GM18861 (cell line): ENCODE measurements around the gene MT1A.

Experiments
- ATAC-seq: cut with Tn5 transposase; IDR thresholded peaks from one replicate; pipeline ENCODE4 v1.9.1; 2021; ENCODE audit not compliant: unreplicated experiment

The MT1A gene

GRCh38 chr16:56675685-56676210, 37.3 kb downstream of the MT1A start:
- no peak for ATAC-seq

GRCh38 chr16:56677474-56677873, 39.0 kb downstream of the MT1A start:
- no peak for ATAC-seq

- ATAC-seq, result no peak
Measured at GRCh38 chr16:56679078-56679730, 40.7 kb downstream of the MT1A start.

- no peak for ATAC-seq
Measured at GRCh38 chr16:56679818-56680217, 41.4 kb downstream of the MT1A start.

- peak; percentile 96 for ATAC-seq
Measured at GRCh38 chr16:56681939-56682702, 43.7 kb downstream of the MT1A start, which contains the start of gene MT1X. MT1X (plus strand) TSS chr16:56682470; CDS start chr16:56682541, 71 bp downstream.

GRCh38 chr16:56682703-56683397, 44.4 kb downstream of the MT1A start:
- no peak for ATAC-seq

- ATAC-seq, result no peak
Measured at GRCh38 chr16:56683424-56684172, 45.1 kb downstream of the MT1A start.

GRCh38 chr16:56684256-56684925, 45.9 kb downstream of the MT1A start:
- ATAC-seq, result no peak

GRCh38 chr16:56684926-56685590, 46.6 kb downstream of the MT1A start:
- ATAC-seq, result no peak

- ATAC-seq, result no peak
Measured at GRCh38 chr16:56686758-56687157, 48.3 kb downstream of the MT1A start.

- no peak for ATAC-seq
Measured at GRCh38 chr16:56688762-56689161, 50.3 kb downstream of the MT1A start.

- no peak for ATAC-seq
Measured at GRCh38 chr16:56689171-56689570, 50.7 kb downstream of the MT1A start.
